Thyroid gland (tissue), 4 donors: ENCODE results near the gene NENF.

Experiments used
- POLR2A ChIP-seq, 2 donors: fragments of 450-650 bp; IDR thresholded peaks; one replicate each; pipeline ENCODE4 v1.6.1; 2017; ENCODE audit warnings: antibody characterized with exemption in 2 of 2, mild to moderate bottlenecking in 2 of 2, moderate library complexity in 1 of 2
- TF ChIP-seq, protein P1 (sequence below), 6 experiments: fragments of 200-600 bp in 3 of 6; fragments of 450-650 bp in 3 of 6; sonication (generic) in 3 of 6; IDR thresholded peaks; one replicate each; pipeline ENCODE4 v1.5.1; 2016 to 2019; ENCODE audit warnings: antibody characterized with exemption in 6 of 6, mild to moderate bottlenecking in 2 of 6, inconsistent platforms in 1 of 6, moderate library complexity in 1 of 6

DNA sequence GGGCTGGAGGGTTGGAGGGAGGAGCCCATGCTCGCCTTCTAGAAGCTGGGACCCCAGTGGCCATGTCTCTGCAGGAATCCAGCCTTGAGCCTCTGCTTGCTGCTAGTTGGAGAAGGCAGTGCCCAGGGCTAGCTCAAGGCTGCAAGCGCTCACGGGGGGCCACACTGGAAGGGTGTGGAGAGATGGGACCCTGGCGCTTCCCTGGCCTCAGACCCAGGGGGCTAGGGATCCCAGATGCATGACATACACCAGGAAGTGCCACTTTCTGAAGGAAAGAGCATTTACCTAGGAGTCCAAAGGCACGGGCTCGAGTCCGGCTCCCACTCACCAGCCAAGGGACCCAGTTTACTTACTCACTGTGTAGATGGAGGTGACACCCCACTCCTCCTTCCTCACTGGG is 32.6 kb downstream of the NENF start:
- TF ChIP-seq, protein P1, sequence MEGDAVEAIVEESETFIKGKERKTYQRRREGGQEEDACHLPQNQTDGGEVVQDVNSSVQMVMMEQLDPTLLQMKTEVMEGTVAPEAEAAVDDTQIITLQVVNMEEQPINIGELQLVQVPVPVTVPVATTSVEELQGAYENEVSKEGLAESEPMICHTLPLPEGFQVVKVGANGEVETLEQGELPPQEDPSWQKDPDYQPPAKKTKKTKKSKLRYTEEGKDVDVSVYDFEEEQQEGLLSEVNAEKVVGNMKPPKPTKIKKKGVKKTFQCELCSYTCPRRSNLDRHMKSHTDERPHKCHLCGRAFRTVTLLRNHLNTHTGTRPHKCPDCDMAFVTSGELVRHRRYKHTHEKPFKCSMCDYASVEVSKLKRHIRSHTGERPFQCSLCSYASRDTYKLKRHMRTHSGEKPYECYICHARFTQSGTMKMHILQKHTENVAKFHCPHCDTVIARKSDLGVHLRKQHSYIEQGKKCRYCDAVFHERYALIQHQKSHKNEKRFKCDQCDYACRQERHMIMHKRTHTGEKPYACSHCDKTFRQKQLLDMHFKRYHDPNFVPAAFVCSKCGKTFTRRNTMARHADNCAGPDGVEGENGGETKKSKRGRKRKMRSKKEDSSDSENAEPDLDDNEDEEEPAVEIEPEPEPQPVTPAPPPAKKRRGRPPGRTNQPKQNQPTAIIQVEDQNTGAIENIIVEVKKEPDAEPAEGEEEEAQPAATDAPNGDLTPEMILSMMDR (IDR thresholded peaks at IDR 0.05): no peak
- no peak for TF ChIP-seq POLR2A (IDR thresholded peaks at IDR 0.05)
